Epithelial cell of proximal tubule (primary cell): Measurements from ENCODE around the gene GRK7. TPM values are rescaled to one million over a fixed set of nuclear protein-coding genes. Genes with fewer than 3 reads are reported as not detected.

Experiments
- DNase-seq: peaks from one replicate; pipeline ENCODE4 v3.0.0-alpha.2; 2011; ENCODE audit warnings: low read depth
- H3K4me3 ChIP-seq: 2 replicates; pipeline ENCODE4 v1.5.1; 2011; ENCODE audit warnings: low read depth, mild to moderate bottlenecking, low read length
- CTCF ChIP-seq: conservative IDR thresholded peaks from 2 replicates; pipeline ENCODE4 v1.5.1; 2012; ENCODE audit warnings: low read depth, mild to moderate bottlenecking, low read length
- total RNA-seq: library from RNA; depleted of rRNA; stranded (reverse); fragments of >200 nt; gene quantifications from 2 replicates; pipeline ENCODE4 v1.2.3, GENCODE V29; 2015

The GRK7 gene
- total RNA-seq, 1 donor from 2014 or later: not detected

DNA sequence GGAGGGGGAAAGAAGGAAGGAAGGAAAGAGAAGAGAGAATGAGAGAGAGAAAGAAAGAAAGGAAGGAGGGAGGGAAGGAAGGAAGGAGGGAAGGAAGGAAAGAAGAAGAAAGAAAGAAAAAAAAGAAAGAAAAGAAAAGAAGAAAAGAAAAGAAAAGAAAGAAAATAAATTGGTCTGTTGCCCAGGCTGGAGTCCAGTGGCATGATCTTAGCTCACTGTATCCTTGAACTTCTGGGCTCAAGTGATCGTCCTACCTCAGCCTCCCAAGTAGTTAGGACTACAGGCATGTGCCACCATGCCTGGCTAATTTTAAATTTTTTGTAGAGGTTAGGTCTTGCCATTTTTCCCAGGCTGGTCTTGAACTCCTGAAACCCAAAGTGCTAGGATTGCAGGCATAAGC lies 36.7 kb upstream of the GRK7 start:
- H3K4me3 ChIP-seq: no peak overlapping the region
- no peak for TF ChIP-seq CTCF
- no peak for DNase-seq

DNA sequence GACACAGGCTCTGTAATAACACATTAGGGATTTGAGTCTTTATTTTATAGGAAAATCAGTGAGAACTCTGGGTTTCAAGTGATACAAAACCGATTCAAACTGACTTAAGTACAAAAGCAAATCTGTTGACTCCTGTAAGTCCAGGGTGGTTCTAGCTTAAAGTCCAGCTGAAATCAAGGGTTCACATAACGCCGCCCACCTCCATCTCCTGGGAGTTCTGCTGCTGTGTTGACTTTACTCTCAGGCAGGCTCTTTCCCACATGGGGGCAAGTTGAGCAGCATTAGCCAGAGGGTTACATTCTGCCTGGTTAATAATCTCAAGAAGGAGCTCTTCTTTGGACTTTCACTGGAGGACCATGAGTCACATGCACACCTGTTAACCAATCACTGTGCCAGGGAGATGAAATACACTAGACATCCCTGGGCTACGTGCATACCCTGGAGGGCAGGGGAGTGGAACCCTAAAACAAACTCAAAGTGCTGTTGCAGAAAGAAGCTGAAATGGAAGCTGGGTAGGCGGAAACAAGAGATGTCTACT lies 34.8 kb upstream of the GRK7 start:
- no peak overlapping the region for H3K4me3 ChIP-seq
- TF ChIP-seq CTCF: no peak
- DNase-seq: no peak

- TF ChIP-seq CTCF: peak; percentile 11
- H3K4me3 ChIP-seq: no peak overlapping the region
- DNase-seq: no peak
Measured at GRCh38 chr3:141729240-141729639, 34.0 kb upstream of the GRK7 start.

GRCh38 chr3:141735176-141735575 lies 28.0 kb upstream of the GRK7 start:
- TF ChIP-seq CTCF: no peak
- no peak for DNase-seq
- H3K4me3 ChIP-seq: no peak overlapping the region

DNA sequence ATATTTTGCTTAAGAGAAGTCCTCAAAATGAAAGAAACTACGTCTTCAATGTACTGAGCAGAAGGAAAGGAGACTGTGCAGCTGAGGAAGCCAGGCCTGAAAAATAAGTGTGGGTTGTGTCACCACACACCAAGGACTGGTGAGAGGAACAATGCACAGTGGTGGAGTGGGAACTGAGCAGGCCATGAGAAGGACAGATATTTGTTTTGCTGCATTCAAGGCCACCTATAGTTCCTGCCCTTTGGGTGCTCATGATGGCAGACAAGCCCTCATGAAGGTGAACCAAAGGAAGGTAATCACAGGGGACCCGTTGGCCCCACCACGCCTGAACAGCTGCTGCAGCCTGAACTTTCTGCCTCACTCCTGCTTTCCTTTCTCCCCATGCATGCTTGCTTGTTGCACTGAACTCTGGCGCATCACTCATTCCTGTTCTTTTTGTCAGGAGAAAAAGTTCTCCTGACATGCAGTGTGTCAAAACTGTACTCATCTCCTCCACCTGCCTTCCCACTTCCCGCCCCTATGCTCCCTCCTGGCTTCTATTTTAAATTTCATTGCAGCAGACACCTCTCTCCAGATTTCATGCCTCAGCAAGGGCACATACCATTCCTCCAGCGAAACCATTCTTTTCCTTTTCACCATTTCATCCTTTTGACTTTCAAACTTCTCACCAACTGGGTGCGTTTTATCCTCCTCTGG lies 27.3 kb upstream of the GRK7 start:
- no peak for DNase-seq
- no peak for TF ChIP-seq CTCF
- no peak overlapping the region for H3K4me3 ChIP-seq

DNA sequence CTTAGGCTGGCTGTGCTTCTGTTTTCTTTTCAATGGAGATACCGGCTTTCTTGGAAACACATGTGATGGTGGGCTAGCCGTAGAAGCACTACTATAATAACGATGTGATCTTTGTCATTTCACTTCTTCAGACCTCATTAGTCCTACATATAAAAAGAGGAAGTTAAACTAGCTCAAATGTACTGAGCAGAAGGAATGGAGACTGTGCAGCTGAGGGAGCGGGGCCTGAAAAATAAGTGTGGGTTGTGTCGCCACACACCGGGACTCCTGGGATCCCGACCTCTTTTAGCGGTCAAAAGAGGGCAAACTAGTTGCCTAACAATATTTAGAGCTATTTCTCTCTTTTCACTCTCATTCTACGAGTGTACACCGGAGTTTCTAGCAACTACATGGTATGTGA lies 26.1 kb upstream of the GRK7 start:
- H3K4me3 ChIP-seq: no peak overlapping the region
- no peak for TF ChIP-seq CTCF
- no peak for DNase-seq

- TF ChIP-seq CTCF: no peak
- peak overlapping the region; percentile 68 for H3K4me3 ChIP-seq
Measured at GRCh38 chr3:141737678-141738021, 25.6 kb upstream of the GRK7 start.

More at GRCh38 chr3:141737678-141738021, 25.6 kb upstream of the GRK7 start:
- DNase-seq: no peak
